ACC112 (cell line): ENCODE results near the gene GDF9.
"Not testable (repeated sequence)": the region's sequence is repeated elsewhere in the genome, so short reads cannot be mapped to it uniquely, and the experiment has no call there.

ENCODE experiments used
- H2AFZ ChIP-seq: fragments of 200-600 bp; sonication (generic); one replicate; pipeline ENCODE4 v1.6.0; 2017; ENCODE audit warnings: antibody characterized with exemption, low read length; ENCODE audit not compliant: unreplicated experiment
- H3K27ac ChIP-seq: fragments of 200-600 bp; sonication (generic); 2 replicates; pipeline ENCODE4 v1.5.1; 2014; ENCODE audit warnings: low read depth, mild to moderate bottlenecking, antibody characterized with exemption, low read length, moderate library complexity
- H3K27me3 ChIP-seq: fragments of 200-600 bp; sonication (generic); 2 replicates; pipeline ENCODE4 v1.6.1; 2014; ENCODE audit warnings: mild to moderate bottlenecking, antibody characterized with exemption, low read length, moderate library complexity, mixed read lengths; ENCODE audit not compliant: insufficient read depth
- H3K36me3 ChIP-seq: fragments of 200-600 bp; sonication (generic); 2 replicates; pipeline ENCODE4 v1.6.1; 2016; ENCODE audit warnings: mild to moderate bottlenecking, antibody characterized with exemption, low read length, moderate library complexity, mixed read lengths; ENCODE audit not compliant: insufficient read depth
- H3K4me1 ChIP-seq: fragments of 200-600 bp; sonication (generic); one replicate; pipeline ENCODE4 v1.6.1; 2016; ENCODE audit warnings: low read length, mixed read lengths; ENCODE audit not compliant: insufficient read depth, unreplicated experiment, control insufficient read depth
- H3K4me3 ChIP-seq: fragments of 200-600 bp; sonication (generic); 2 replicates; pipeline ENCODE4 v1.5.1; 2014; ENCODE audit warnings: mild to moderate bottlenecking, low read depth, low read length
- H3K79me2 ChIP-seq: fragments of 200-600 bp; sonication (generic); one replicate; pipeline ENCODE4 v1.6.0; 2016; ENCODE audit warnings: low read length; ENCODE audit not compliant: control insufficient read depth, unreplicated experiment, insufficient read depth

The GDF9 gene

GRCh38 chr5:132854992-132855391 is 11.3 kb downstream of the GDF9 start:
- H2AFZ ChIP-seq, H3K4me1 ChIP-seq, H3K27ac ChIP-seq, H3K4me3 ChIP-seq, H3K79me2 ChIP-seq, H3K27me3 ChIP-seq, H3K36me3 ChIP-seq: not testable (repeated sequence)

GRCh38 chr5:132854301-132854700 is 12.0 kb downstream of the GDF9 start:
- peak overlapping the region; percentile 75 for H2AFZ ChIP-seq
- H3K79me2 ChIP-seq: no peaks in the 10 kb centered on the region
- no peaks in the 10 kb centered on the region for H3K36me3 ChIP-seq
- H3K27me3 ChIP-seq: no peaks in the 10 kb centered on the region
- H3K4me3 ChIP-seq: no peak overlapping the region
- no peak overlapping the region for H3K27ac ChIP-seq
- H3K4me1 ChIP-seq: no peaks in the 10 kb centered on the region

- no peaks in the 10 kb centered on the region for H3K4me1 ChIP-seq
- no peaks in the 10 kb centered on the region for H3K27me3 ChIP-seq
- H3K36me3 ChIP-seq: no peaks in the 10 kb centered on the region
- H3K79me2 ChIP-seq: no peaks in the 10 kb centered on the region
- no peak overlapping the region for H3K4me3 ChIP-seq
- H2AFZ ChIP-seq: no peak overlapping the region
- no peak overlapping the region for H3K27ac ChIP-seq
Measured at GRCh38 chr5:132853790-132854189, 12.5 kb downstream of the GDF9 start.

GRCh38 chr5:132853323-132853722 is 12.9 kb downstream of the GDF9 start:
- Histone ChIP-seq H3K36me3 (no peaks in the 10 kb centered on the region), H3K4me1 (no peaks in the 10 kb centered on the region), H3K79me2 (no peaks in the 10 kb centered on the region), H2AFZ (no peak overlapping the region), H3K27me3 (no peaks in the 10 kb centered on the region), H3K27ac (no peak overlapping the region), H3K4me3 (no peak overlapping the region)

- no peaks in the 10 kb centered on the region for H3K4me1 ChIP-seq
- H3K36me3 ChIP-seq: no peaks in the 10 kb centered on the region
- H3K79me2 ChIP-seq: no peaks in the 10 kb centered on the region
- no peak overlapping the region for H3K27ac ChIP-seq
- H3K27me3 ChIP-seq: no peaks in the 10 kb centered on the region
- H2AFZ ChIP-seq: no peak overlapping the region
- no peak overlapping the region for H3K4me3 ChIP-seq
Measured at GRCh38 chr5:132850066-132850465, 16.2 kb downstream of the GDF9 start.

GRCh38 chr5:132849347-132849746 is 16.9 kb downstream of the GDF9 start:
- Histone ChIP-seq H3K79me2 (no peaks in the 10 kb centered on the region), H3K4me1 (no peaks in the 10 kb centered on the region), H3K27ac (no peak overlapping the region), H3K4me3 (no peak overlapping the region), H2AFZ (no peak overlapping the region), H3K27me3 (no peaks in the 10 kb centered on the region), H3K36me3 (no peaks in the 10 kb centered on the region)

GRCh38 chr5:132848270-132848669 is 18.0 kb downstream of the GDF9 start:
- Histone ChIP-seq H3K36me3 (no peaks in the 10 kb centered on the region), H3K27me3 (no peaks in the 10 kb centered on the region), H2AFZ (no peak overlapping the region), H3K4me3 (no peak overlapping the region), H3K79me2 (no peaks in the 10 kb centered on the region), H3K4me1 (no peaks in the 10 kb centered on the region), H3K27ac (no peak overlapping the region)

- Histone ChIP-seq H3K79me2 (no peaks in the 10 kb centered on the region), H3K4me3 (no peak overlapping the region), H3K4me1 (peaks cover 29% of the 10 kb centered on the region), H3K27ac (no peak overlapping the region), H3K27me3 (no peaks in the 10 kb centered on the region), H2AFZ (no peak overlapping the region), H3K36me3 (no peaks in the 10 kb centered on the region)
Measured at GRCh38 chr5:132841305-132841704, 25.0 kb downstream of the GDF9 start.

GRCh38 chr5:132840896-132841295 is 25.4 kb downstream of the GDF9 start:
- H3K36me3 ChIP-seq: no peaks in the 10 kb centered on the region
- H3K4me1 ChIP-seq: peaks cover 29% of the 10 kb centered on the region
- no peak overlapping the region for H2AFZ ChIP-seq
- no peak overlapping the region for H3K4me3 ChIP-seq
- H3K79me2 ChIP-seq: no peaks in the 10 kb centered on the region
- H3K27ac ChIP-seq: no peak overlapping the region
- H3K27me3 ChIP-seq: no peaks in the 10 kb centered on the region

GRCh38 chr5:132840313-132840712 is 26.0 kb downstream of the GDF9 start:
- peak overlapping the region; percentile 48 for H3K27ac ChIP-seq
- H2AFZ ChIP-seq: peak overlapping the region; percentile 57
- H3K4me1 ChIP-seq: peaks cover 29% of the 10 kb centered on the region

GRCh38 chr5:132839426-132840301 is 26.6 kb downstream of the GDF9 start:
- Histone ChIP-seq H3K4me3 (no peak overlapping the region), H3K36me3 (no peaks in the 10 kb centered on the region), H3K27me3 (no peaks in the 10 kb centered on the region), H3K4me1 (peaks cover 29% of the 10 kb centered on the region), H3K27ac (peak overlapping the region; percentile 48), H3K79me2 (no peaks in the 10 kb centered on the region), H2AFZ (peak overlapping the region; percentile 57)

More at GRCh38 chr5:132840313-132840712, 26.0 kb downstream of the GDF9 start:
- Histone ChIP-seq H3K27me3 (no peaks in the 10 kb centered on the region), H3K36me3 (no peaks in the 10 kb centered on the region), H3K79me2 (no peaks in the 10 kb centered on the region), H3K4me3 (no peak overlapping the region)
